IMR-90 (cell line): ENCODE measurements around the gene BMP3. TPM values are rescaled to one million over a fixed set of nuclear protein-coding genes. Genes with fewer than 3 reads are reported as not detected.

ENCODE experiments used
- ATAC-seq: fragments of 200-7000 bp; cut with Tn5 transposase; 2 replicates; pipeline ENCODE4 v1.9.1; 2020; ENCODE audit warnings: low read depth, mild to moderate bottlenecking, moderate library complexity
- BruUV-seq: library from RNA; stranded (reverse); fragments of 400-500 nt; replicated peaks from 2 replicates; lab custom pipeline; 2021; lab: Mats Ljungman, UMichigan
- CTCF ChIA-PET: fragments of 300-600 bp; formaldehyde crosslinking; extraction: SDS; loops from one replicate; lab custom pipeline; 2021; ENCODE audit warnings: antibody characterized with exemption; lab: Yijun Ruan, JAX
- POLR2A ChIA-PET: fragments of 300-600 bp; sonication (Branson Sonifier 250); formaldehyde crosslinking; loops from one replicate; lab custom pipeline; 2022; ENCODE audit warnings: antibody characterized with exemption; ENCODE audit not compliant: unreplicated experiment; lab: Charles Lee
- DNase-seq: peaks from one replicate; pipeline ENCODE4 v3.0.0; 2013
- H2AFZ ChIP-seq: replicated peaks from 2 replicates; pipeline ENCODE3; 2013; ENCODE audit warnings: low read length, mild to moderate bottlenecking; ENCODE audit not compliant: poor library complexity
- H2AK5ac ChIP-seq: 2 replicates; pipeline ENCODE4 v1.6.1; 2013; ENCODE audit warnings: low read depth, low read length, inconsistent platforms
- H2AK9ac ChIP-seq: replicated peaks from 2 replicates; pipeline ENCODE3; 2013; ENCODE audit warnings: mild to moderate bottlenecking, low read depth, low read length, moderate library complexity; ENCODE audit not compliant: poor library complexity
- H2BK120ac ChIP-seq: 2 replicates; pipeline ENCODE4 v1.6.1; 2013; ENCODE audit warnings: low read depth, low read length, inconsistent platforms
- H2BK15ac ChIP-seq: 3 replicates; pipeline ENCODE4 v1.6.1; 2013; ENCODE audit warnings: low read depth, low read length, inconsistent platforms
- H2BK20ac ChIP-seq: 2 replicates; pipeline ENCODE4 v1.6.1; 2013; ENCODE audit warnings: low read depth, mild to moderate bottlenecking, inconsistent platforms, low read length, moderate library complexity
- H2BK5ac ChIP-seq: 2 replicates; pipeline ENCODE4 v1.6.1; 2013; ENCODE audit warnings: mild to moderate bottlenecking, low read depth, low read length, inconsistent platforms; ENCODE audit not compliant: poor library complexity, severe bottlenecking
- H3K14ac ChIP-seq: replicated peaks from 2 replicates; pipeline ENCODE4 v1.6.1; 2013; ENCODE audit warnings: low read depth, low read length, inconsistent platforms
- H3K18ac ChIP-seq: 2 replicates; pipeline ENCODE4 v1.6.1; 2013; ENCODE audit warnings: low read depth, low read length, control low read depth
- H3K23ac ChIP-seq: 2 replicates; pipeline ENCODE4 v1.6.1; 2013; ENCODE audit warnings: low read depth, low read length, inconsistent platforms
- H3K27ac ChIP-seq: 2 replicates; pipeline ENCODE4 v1.5.1; 2013; ENCODE audit warnings: mild to moderate bottlenecking, control low read depth, low read length; ENCODE audit not compliant: insufficient read depth
- H3K27me3 ChIP-seq: 2 replicates; pipeline ENCODE4 v1.6.1; 2013; ENCODE audit warnings: low read length; ENCODE audit not compliant: control insufficient read depth, insufficient read depth
- H3K36me3 ChIP-seq: 2 replicates; pipeline ENCODE4 v1.6.1; 2013; ENCODE audit warnings: low read length, mixed read lengths; ENCODE audit not compliant: control insufficient read depth, insufficient read depth
- H3K4ac ChIP-seq: 2 replicates; pipeline ENCODE4 v1.6.1; 2013; ENCODE audit warnings: low read depth, low read length, inconsistent platforms
- H3K4me1 ChIP-seq: 2 replicates; pipeline ENCODE4 v1.6.1; 2013; ENCODE audit warnings: low read length, mixed read lengths; ENCODE audit not compliant: control insufficient read depth, insufficient read depth
- H3K4me2 ChIP-seq: 2 replicates; pipeline ENCODE4 v1.6.1; 2013; ENCODE audit warnings: low read depth, mild to moderate bottlenecking, control low read depth, low read length, moderate library complexity
- H3K4me3 ChIP-seq: 2 replicates; pipeline ENCODE4 v1.5.1; 2013; ENCODE audit warnings: low read depth, mild to moderate bottlenecking, control low read depth, low read length, moderate library complexity; ENCODE audit not compliant: insufficient read depth
- H3K56ac ChIP-seq: 2 replicates; pipeline ENCODE4 v1.6.1; 2013; ENCODE audit warnings: low read length, inconsistent platforms; ENCODE audit not compliant: insufficient read depth; ENCODE audit errors: extremely low read depth
- H3K79me1 ChIP-seq, 2 experiments: 2 replicates each; pipeline ENCODE4 v1.6.1; 2013; ENCODE audit warnings: low read length in 2 of 2, inconsistent platforms in 1 of 2, low read depth in 1 of 2
- H3K9ac ChIP-seq: 2 replicates; pipeline ENCODE4 v1.6.1; 2013; ENCODE audit warnings: low read depth, low read length, control low read depth
- H3K9me1 ChIP-seq: 2 replicates; pipeline ENCODE4 v1.6.1; 2013; ENCODE audit warnings: low read length, inconsistent platforms; ENCODE audit not compliant: insufficient read depth
- H3K9me3 ChIP-seq: 2 replicates; pipeline ENCODE4 v1.6.1; 2013; ENCODE audit warnings: low read length; ENCODE audit not compliant: control insufficient read depth, insufficient read depth
- H4K20me1 ChIP-seq: 2 replicates; pipeline ENCODE4 v1.6.1; 2013; ENCODE audit warnings: low read length, inconsistent platforms; ENCODE audit not compliant: insufficient read depth
- H4K5ac ChIP-seq: 2 replicates; pipeline ENCODE4 v1.6.1; 2013; ENCODE audit warnings: mild to moderate bottlenecking, low read depth, low read length, control low read depth
- H4K8ac ChIP-seq, 2 experiments: 2 replicates each; pipeline ENCODE4 v1.6.1; 2013; ENCODE audit warnings: low read depth in 2 of 2, low read length in 2 of 2, control low read depth in 1 of 2, inconsistent platforms in 1 of 2
- H4K91ac ChIP-seq: 2 replicates; pipeline ENCODE4 v1.6.1; 2013; ENCODE audit warnings: low read depth, low read length, inconsistent platforms; ENCODE audit not compliant: insufficient read depth
- BHLHE40 ChIP-seq: fragments of 150-350 bp; IDR thresholded peaks from 2 replicates; pipeline ENCODE4 v1.6.1; 2016; ENCODE audit warnings: mild to moderate bottlenecking, low read depth, low read length
- CHD1 ChIP-seq: IDR thresholded peaks from 2 replicates; pipeline ENCODE4 v1.6.1; 2012; ENCODE audit warnings: low read depth, low read length, improper control_type of control experiment
- MXI1 ChIP-seq: IDR thresholded peaks from 2 replicates; pipeline ENCODE4 v1.6.1; 2012; ENCODE audit warnings: low read depth, mild to moderate bottlenecking, low read length, moderate library complexity, borderline replicate concordance
- POLR2A ChIP-seq: IDR thresholded peaks from 2 replicates; pipeline ENCODE4 v1.6.1; 2012; ENCODE audit warnings: mild to moderate bottlenecking, low read depth, low read length
- RCOR1 ChIP-seq: IDR thresholded peaks from 2 replicates; pipeline ENCODE4 v1.6.1; 2012; ENCODE audit warnings: mild to moderate bottlenecking, low read length, improper control_type of control experiment; ENCODE audit not compliant: insufficient replicate concordance
- WGBS, 2 experiments: methylation state at CpG; one replicate each; pipeline versions ENCODE4 v1.1.5 to v1.1.7; 2013; ENCODE audit warnings: missing lambda C conversion rate in 2 of 2; ENCODE audit not compliant: insufficient read length in 1 of 2; ENCODE audit errors: extremely low coverage in 2 of 2; 5-methylcytosine and 5-hydroxymethylcytosine counted together
- dilution Hi-C: fragments of 300-500 bp; cut with HindIII; formaldehyde crosslinking; loops from one replicate; pipeline ENCODE4 v1.14.3; 2018; ENCODE audit warnings: low sequenced_read_pairs; ENCODE audit not compliant: unreplicated experiment
- in situ Hi-C: fragments of 300-500 bp; cut with MboI; formaldehyde crosslinking; loops from 3 replicates; pipeline ENCODE4 v1.14.3; 2019; ENCODE audit warnings: low sequenced_read_pairs, inconsistent platforms, mixed read lengths
- intact Hi-C: fragments of 100-400 bp; cut with micrococcal nuclease; formaldehyde crosslinking; loops from 2 replicates; pipeline ENCODE4 v1.10.0; 2022
- polyA plus RNA-seq, 3 experiments: library from polyadenylated mRNA; depleted of rRNA; stranded (reverse); fragments of >200 nt; gene quantifications; 2 replicates each; pipeline ENCODE4 v1.2.3, GENCODE V29; 2012; ENCODE audit warnings: low replicate concordance in 1 of 3
- total RNA-seq: library from RNA; depleted of rRNA; stranded (reverse); fragments of >200 nt; gene quantifications from 2 replicates; pipeline ENCODE4 v1.2.3, GENCODE V29; 2012
- TF ChIP-seq, protein P1 (sequence below): fragments of 150-350 bp; IDR thresholded peaks from 2 replicates; pipeline ENCODE4 v1.6.1; 2017; ENCODE audit warnings: mild to moderate bottlenecking, antibody characterized with exemption, low read length, low read depth
- TF ChIP-seq, protein P2 (sequence below): fragments of 150-350 bp; IDR thresholded peaks from 2 replicates; pipeline ENCODE4 v1.6.1; 2016; ENCODE audit warnings: low read depth, mild to moderate bottlenecking, low read length, moderate library complexity, borderline replicate concordance

BMP3 gene
- total and polyA plus RNA-seq, 2 of the 4 experiments (the other 2 are of a cell fraction), result under 0.01 to 0.10 TPM

DNA sequence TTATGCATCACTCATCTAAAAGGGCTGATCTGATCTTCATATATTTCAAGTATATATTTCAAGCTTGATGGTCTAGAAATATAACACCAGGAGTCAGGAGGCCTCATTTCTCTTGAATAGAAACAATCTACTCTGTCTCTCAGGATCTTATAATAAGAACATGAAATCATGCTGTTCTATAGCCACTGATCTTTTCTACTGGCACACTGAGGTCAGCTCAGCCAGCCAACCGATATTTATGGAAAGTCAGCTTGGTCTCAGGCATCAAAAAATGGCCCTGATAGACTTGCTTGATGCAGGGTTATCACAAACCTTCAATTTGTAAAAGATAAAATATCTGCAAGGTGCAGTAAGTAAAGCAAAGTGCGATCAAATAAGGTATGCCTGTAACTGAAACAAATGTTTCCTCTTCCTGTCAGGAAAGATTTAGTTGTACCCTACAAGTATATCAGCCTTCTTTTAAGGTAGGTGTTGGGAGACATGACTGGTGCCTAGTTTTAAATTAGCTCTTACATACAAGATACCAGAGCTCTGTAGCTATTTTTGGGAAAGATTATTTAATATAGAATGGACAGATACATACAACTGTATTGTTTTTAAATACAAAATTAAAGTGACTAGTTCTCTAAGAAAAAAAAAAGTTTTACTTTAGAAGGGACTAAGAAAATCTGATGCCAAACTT is 63.4 kb downstream of the BMP3 start:
- no peak for DNase-seq
- dilution Hi-C loops (no loop called here), in situ Hi-C loops (no loop called here), intact Hi-C loops (no loop called here)
- Histone ChIP-seq H2AK9ac (no peak overlapping the region), H3K9me1 (no peaks in the 10 kb centered on the region), H3K27ac (no peak overlapping the region), H2BK20ac (no peak overlapping the region), H3K18ac (no peak overlapping the region), H3K4me2 (no peak overlapping the region), H2AFZ (no peak overlapping the region), H3K56ac (no peak overlapping the region), H3K4me1 (no peaks in the 10 kb centered on the region), H3K4me3 (no peak overlapping the region), H3K27me3 (no peaks in the 10 kb centered on the region), H3K14ac (no peak overlapping the region), H2BK120ac (no peak overlapping the region), H3K23ac (no peak overlapping the region), H2AK5ac (no peak overlapping the region), H3K4ac (no peak overlapping the region), H4K91ac (no peak overlapping the region), H2BK5ac (no peak overlapping the region), H3K9me3 (no peaks in the 10 kb centered on the region), H4K5ac (no peak overlapping the region), H3K79me1 (no peaks in the 10 kb centered on the region), H3K36me3 (0 out of 2 replicates have a peak, but pooled peaks cover 1% of the 10 kb centered on the region), H4K20me1 (no peaks in the 10 kb centered on the region), H3K9ac (no peak overlapping the region), H2BK15ac (no peak overlapping the region), H4K8ac (no peak overlapping the region)
- no CpG with 5 or more reads among the region's 2 CpGs for WGBS, 2 experiments
- ATAC-seq, result no peak
- TF ChIP-seq CHD1 (no peak), BHLHE40 (no peak), POLR2A (no peak), MXI1 (no peak), RCOR1 (no peak)
- TF ChIP-seq, protein P1, sequence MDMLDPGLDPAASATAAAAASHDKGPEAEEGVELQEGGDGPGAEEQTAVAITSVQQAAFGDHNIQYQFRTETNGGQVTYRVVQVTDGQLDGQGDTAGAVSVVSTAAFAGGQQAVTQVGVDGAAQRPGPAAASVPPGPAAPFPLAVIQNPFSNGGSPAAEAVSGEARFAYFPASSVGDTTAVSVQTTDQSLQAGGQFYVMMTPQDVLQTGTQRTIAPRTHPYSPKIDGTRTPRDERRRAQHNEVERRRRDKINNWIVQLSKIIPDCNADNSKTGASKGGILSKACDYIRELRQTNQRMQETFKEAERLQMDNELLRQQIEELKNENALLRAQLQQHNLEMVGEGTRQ, result no peak
- TF ChIP-seq, protein P2, sequence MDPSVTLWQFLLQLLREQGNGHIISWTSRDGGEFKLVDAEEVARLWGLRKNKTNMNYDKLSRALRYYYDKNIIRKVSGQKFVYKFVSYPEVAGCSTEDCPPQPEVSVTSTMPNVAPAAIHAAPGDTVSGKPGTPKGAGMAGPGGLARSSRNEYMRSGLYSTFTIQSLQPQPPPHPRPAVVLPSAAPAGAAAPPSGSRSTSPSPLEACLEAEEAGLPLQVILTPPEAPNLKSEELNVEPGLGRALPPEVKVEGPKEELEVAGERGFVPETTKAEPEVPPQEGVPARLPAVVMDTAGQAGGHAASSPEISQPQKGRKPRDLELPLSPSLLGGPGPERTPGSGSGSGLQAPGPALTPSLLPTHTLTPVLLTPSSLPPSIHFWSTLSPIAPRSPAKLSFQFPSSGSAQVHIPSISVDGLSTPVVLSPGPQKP, result no peak
- POLR2A ChIA-PET, result no interaction called here
- no TSS peak for BruUV-seq
- CTCF ChIA-PET, result interaction anchor here (0.6 to 1.6 kb wide), 2 partner anchors 189 to 258 kb away, joined by 4 to 5 read pairs; no protein-coding TSS in a partner anchor
